Loucy (cell line): ENCODE data around the gene PITRM1.

Source experiments
- CTCF ChIP-seq: fragments of 200-600 bp; sonication (generic); conservative IDR thresholded peaks from 2 replicates; pipeline ENCODE4 v1.5.1; 2014; ENCODE audit warnings: mild to moderate bottlenecking, antibody characterized with exemption, low read length
- EZH2phosphoT487 ChIP-seq: fragments of 200-600 bp; IDR thresholded peaks from 2 replicates; pipeline ENCODE4 v1.6.1; 2018; ENCODE audit warnings: antibody characterized with exemption, mild to moderate bottlenecking, moderate library complexity, borderline replicate concordance

GRCh38 chr10:3128379-3129130 is 44.0 kb downstream of the PITRM1 start:
- no peak for TF ChIP-seq CTCF
- TF ChIP-seq EZH2phosphoT487 = no peak
